Activated B cell treated with CpG ODN at 0.5 μM for 24 hours (primary cell): ENCODE data around the gene CREG1. TPM values are rescaled to one million over a fixed set of nuclear protein-coding genes. Genes with fewer than 3 reads are reported as not detected.

Experiments
- ATAC-seq: fragments of 200-7000 bp; cut with Tn5 transposase; one replicate; pipeline ENCODE4 v1.10.0; 2021; ENCODE audit warnings: low read depth, mild to moderate bottlenecking, moderate library complexity
- CTCF ChIA-PET: fragments of 350-600 bp; sonication (Branson Sonifier 250); formaldehyde crosslinking; loops from one replicate; lab custom pipeline; 2021; ENCODE audit warnings: antibody characterized with exemption; lab: Charles Lee
- POLR2A ChIA-PET: fragments of 350-600 bp; sonication (Branson Sonifier 250); formaldehyde crosslinking; loops from one replicate; lab custom pipeline; 2021; ENCODE audit warnings: antibody characterized with exemption; lab: Charles Lee
- DNase-seq: peaks from one replicate; pipeline ENCODE4 v3.0.0; 2022
- H3K27ac Mint-ChIP-seq: one replicate; pipeline ENCODE4 v1.8.0; 2020; ENCODE audit warnings: mixed read lengths
- H3K27me3 Mint-ChIP-seq: one replicate; pipeline ENCODE4 v1.8.0; 2021; ENCODE audit warnings: mixed read lengths
- H3K36me3 Mint-ChIP-seq: one replicate; pipeline ENCODE4 v1.8.0; 2021; ENCODE audit warnings: low read depth, mixed read lengths
- H3K4me1 Mint-ChIP-seq: one replicate; pipeline ENCODE4 v1.8.0; 2021; ENCODE audit warnings: mixed read lengths
- H3K4me3 Mint-ChIP-seq: one replicate; pipeline ENCODE4 v1.8.0; 2020; ENCODE audit warnings: mild to moderate bottlenecking, mixed read lengths
- H3K9me3 Mint-ChIP-seq: one replicate; pipeline ENCODE4 v1.8.0; 2020; ENCODE audit warnings: mixed read lengths
- intact Hi-C: fragments of 100-400 bp; cut with micrococcal nuclease; formaldehyde crosslinking; loops from one replicate; pipeline ENCODE4 v1.15.1; 2024
- total RNA-seq: library from RNA; stranded (reverse); gene quantifications from 2 replicates; pipeline ENCODE4 v1.2.3, GENCODE V29; 2022
- TF ChIP-seq, protein P1 (sequence below): fragments of 200-600 bp; IDR thresholded peaks from one replicate; pipeline ENCODE4 v1.8.0; 2022; ENCODE audit warnings: antibody characterized with exemption, mild to moderate bottlenecking

Gene CREG1
- total RNA-seq, 1 donor from 2014 or later = 3.1 TPM

GRCh38 chr1:167496797-167497619 is 56.6 kb downstream of the CREG1 start:
- ChIA-PET POLR2A (no interaction called here), CTCF (no interaction called here)
- Mint-ChIP-seq H3K27me3 (peaks cover 51% of the 10 kb centered on the region), H3K9me3 (no peaks in the 10 kb centered on the region), H3K4me1 (peaks cover 38% of the 10 kb centered on the region), H3K36me3 (no peaks in the 10 kb centered on the region), H3K27ac (no peak overlapping the region), H3K4me3 (no peak overlapping the region)
- TF ChIP-seq, protein P1, sequence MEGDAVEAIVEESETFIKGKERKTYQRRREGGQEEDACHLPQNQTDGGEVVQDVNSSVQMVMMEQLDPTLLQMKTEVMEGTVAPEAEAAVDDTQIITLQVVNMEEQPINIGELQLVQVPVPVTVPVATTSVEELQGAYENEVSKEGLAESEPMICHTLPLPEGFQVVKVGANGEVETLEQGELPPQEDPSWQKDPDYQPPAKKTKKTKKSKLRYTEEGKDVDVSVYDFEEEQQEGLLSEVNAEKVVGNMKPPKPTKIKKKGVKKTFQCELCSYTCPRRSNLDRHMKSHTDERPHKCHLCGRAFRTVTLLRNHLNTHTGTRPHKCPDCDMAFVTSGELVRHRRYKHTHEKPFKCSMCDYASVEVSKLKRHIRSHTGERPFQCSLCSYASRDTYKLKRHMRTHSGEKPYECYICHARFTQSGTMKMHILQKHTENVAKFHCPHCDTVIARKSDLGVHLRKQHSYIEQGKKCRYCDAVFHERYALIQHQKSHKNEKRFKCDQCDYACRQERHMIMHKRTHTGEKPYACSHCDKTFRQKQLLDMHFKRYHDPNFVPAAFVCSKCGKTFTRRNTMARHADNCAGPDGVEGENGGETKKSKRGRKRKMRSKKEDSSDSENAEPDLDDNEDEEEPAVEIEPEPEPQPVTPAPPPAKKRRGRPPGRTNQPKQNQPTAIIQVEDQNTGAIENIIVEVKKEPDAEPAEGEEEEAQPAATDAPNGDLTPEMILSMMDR = no peak
- DNase-seq = no peak
- intact Hi-C loops = loop anchor here (5.0 kb wide), 1 partner anchor 165 kb away; no protein-coding TSS in a partner anchor
- ATAC-seq = no peak

GRCh38 chr1:167493372-167493771 is 60.2 kb downstream of the CREG1 start:
- DNase-seq = no peak
- CTCF ChIA-PET = no interaction called here
- ATAC-seq = no peak
- POLR2A ChIA-PET = no interaction called here
- H3K27ac Mint-ChIP-seq = no peak overlapping the region
- peaks cover 4% of the 10 kb centered on the region for H3K4me1 Mint-ChIP-seq
- no peaks in the 10 kb centered on the region for H3K36me3 Mint-ChIP-seq
- intact Hi-C loops = no loop called here
- TF ChIP-seq, protein P1 = no peak
- peaks cover 5% of the 10 kb centered on the region for H3K9me3 Mint-ChIP-seq
- peaks cover 46% of the 10 kb centered on the region for H3K27me3 Mint-ChIP-seq
- H3K4me3 Mint-ChIP-seq = no peak overlapping the region

- Mint-ChIP-seq H3K36me3 (no peaks in the 10 kb centered on the region), H3K27ac (no peak overlapping the region), H3K9me3 (peaks cover 5% of the 10 kb centered on the region), H3K4me1 (no peaks in the 10 kb centered on the region), H3K4me3 (no peak overlapping the region), H3K27me3 (peaks cover 38% of the 10 kb centered on the region)
- POLR2A ChIA-PET = no interaction called here
- ATAC-seq = no peak
- intact Hi-C loops = no loop called here
- TF ChIP-seq, protein P1 = no peak
- DNase-seq = no peak
- CTCF ChIA-PET = no interaction called here
Measured at GRCh38 chr1:167492481-167492910, 61.1 kb downstream of the CREG1 start.

DNA sequence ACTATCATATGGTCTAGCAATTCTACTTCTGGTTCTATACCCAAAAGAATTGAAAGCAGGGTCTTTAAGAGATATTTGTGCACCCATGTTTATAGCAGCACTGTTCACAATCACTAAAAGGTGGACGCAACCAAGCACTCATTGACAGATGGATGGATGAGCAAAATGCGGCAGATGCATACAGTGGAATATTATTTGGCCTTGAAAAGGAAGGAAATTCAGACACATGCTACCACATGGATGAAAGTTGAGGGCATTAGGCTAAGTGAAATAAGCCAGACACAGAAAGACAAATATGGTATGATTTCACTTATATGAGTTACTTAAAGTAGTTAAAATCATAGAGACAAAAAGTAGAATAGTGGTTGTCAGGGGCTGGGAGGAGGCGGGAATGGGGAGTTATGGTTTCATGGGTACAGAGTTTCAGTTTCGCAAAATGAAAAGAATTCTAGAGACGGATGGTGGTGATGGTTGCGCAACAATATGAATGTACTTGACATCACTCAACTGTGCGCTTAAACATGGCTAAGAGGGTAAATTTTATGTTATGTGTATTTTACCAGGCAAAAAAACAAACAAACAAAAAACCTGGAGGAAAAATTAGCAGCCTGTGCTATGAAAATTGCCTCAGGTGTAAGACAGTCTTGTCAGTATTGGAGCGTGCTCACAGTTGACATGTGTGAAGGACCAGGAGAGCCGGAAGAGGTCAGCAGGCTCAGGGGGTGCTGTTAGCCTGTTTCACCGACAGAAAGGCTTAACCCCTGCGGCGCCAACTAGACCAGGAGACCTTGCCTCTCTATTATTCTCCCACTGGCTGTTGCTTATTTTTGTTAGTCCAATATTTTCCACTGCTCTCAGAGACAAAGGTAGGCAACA is 61.7 kb downstream of the CREG1 start:
- H3K4me1 Mint-ChIP-seq = no peaks in the 10 kb centered on the region
- TF ChIP-seq, protein P1 = no peak
- ChIA-PET CTCF (no interaction called here), POLR2A (no interaction called here)
- DNase-seq = no peak
- no peak for ATAC-seq
- no peaks in the 10 kb centered on the region for H3K36me3 Mint-ChIP-seq
- H3K27me3 Mint-ChIP-seq = peaks cover 32% of the 10 kb centered on the region
- intact Hi-C loops = no loop called here
- peaks cover 5% of the 10 kb centered on the region for H3K9me3 Mint-ChIP-seq
- H3K27ac Mint-ChIP-seq = no peak overlapping the region
- H3K4me3 Mint-ChIP-seq = no peak overlapping the region

Other genes with a start within 250 kb of the CREG1 start
- 1.0 and 2.1 TPM in 2 replicates for gene CD247, start 35.2 kb downstream of the CREG1 start, total RNA-seq
- gene RCSD1, start 76.5 kb upstream of the CREG1 start, total RNA-seq = 184 and 185 TPM in 2 replicates
- 27.2 and 27.4 TPM in 2 replicates for gene MPZL1, start 168.2 kb upstream of the CREG1 start, total RNA-seq